B cell (primary cell): ENCODE data around the gene ZC3H11A. TPM values are rescaled to one million over a fixed set of nuclear protein-coding genes. Genes with fewer than 3 reads are reported as not detected.

Experiments
- ATAC-seq: fragments of 200-7000 bp; cut with Tn5 transposase; one replicate; pipeline ENCODE4 v1.10.0; 2021; ENCODE audit warnings: low read depth, mild to moderate bottlenecking, moderate number of reproducible peaks, moderate library complexity
- CTCF ChIA-PET: fragments of 350-600 bp; sonication (Branson Sonifier 250); formaldehyde crosslinking; loops from one replicate; lab custom pipeline; 2021; ENCODE audit warnings: antibody characterized with exemption, inconsistent platforms; lab: Charles Lee
- POLR2A ChIA-PET: fragments of 350-600 bp; sonication (Branson Sonifier 250); formaldehyde crosslinking; loops from one replicate; lab custom pipeline; 2021; ENCODE audit warnings: antibody characterized with exemption; lab: Charles Lee
- DNase-seq: peaks from one replicate; pipeline ENCODE4 v3.0.0; 2013
- H2AFZ ChIP-seq: 2 replicates; pipeline ENCODE4 v1.6.1; 2012; ENCODE audit warnings: mild to moderate bottlenecking, low read depth, low read length; ENCODE audit not compliant: insufficient read depth, poor library complexity, severe bottlenecking
- H3K27ac ChIP-seq, 2 donors: 1 replicate in 1 of 2; 2 replicates in 1 of 2; pipeline ENCODE4 v1.5.1; 2012 to 2013; ENCODE audit warnings: low read length in 2 of 2, mild to moderate bottlenecking in 2 of 2, moderate library complexity in 1 of 2
- H3K27me3 ChIP-seq, 4 experiments: fragments of 200-600 bp in 1 of 4; sonication (generic) in 1 of 4; replicated peaks in 1 of 4; 1 replicate in 2 of 4; 2 replicates in 2 of 4; pipeline versions ENCODE4 v1.6.1 to v1.7.0; 2013 to 2016; ENCODE audit warnings: low read length in 3 of 4, mild to moderate bottlenecking in 2 of 4, mixed read lengths in 1 of 4, moderate library complexity in 1 of 4; ENCODE audit not compliant: insufficient read depth in 4 of 4, control insufficient read depth in 3 of 4; ENCODE audit errors: control extremely low read depth in 1 of 4
- H3K36me3 ChIP-seq, 2 experiments: replicated peaks in 1 of 2; 1 replicate in 1 of 2; 2 replicates in 1 of 2; pipeline versions ENCODE4 v1.6.1 to v1.7.1; 2013; ENCODE audit warnings: low read length in 1 of 2; ENCODE audit not compliant: insufficient read depth in 2 of 2, control insufficient read depth in 1 of 2; ENCODE audit errors: control extremely low read depth in 1 of 2, extremely low read depth in 1 of 2
- H3K4me1 ChIP-seq, 2 donors: fragments of 200-600 bp in 1 of 2; sonication (generic) in 1 of 2; 1 replicate in 1 of 2; 2 replicates in 1 of 2; pipeline versions ENCODE4 v1.5.1 to v1.6.1; 2013 to 2017; ENCODE audit warnings: low read length in 2 of 2; ENCODE audit not compliant: control insufficient read depth in 2 of 2, insufficient read depth in 2 of 2
- H3K4me2 ChIP-seq: replicated peaks from 2 replicates; pipeline ENCODE3; 2012; ENCODE audit warnings: mild to moderate bottlenecking, low read depth, low read length; ENCODE audit not compliant: poor library complexity, severe bottlenecking
- H3K4me3 ChIP-seq, 5 experiments: fragments of 200-600 bp in 1 of 5; sonication (generic) in 1 of 5; 1 replicate in 3 of 5; 2 replicates in 2 of 5; pipeline versions ENCODE4 v1.5.1 to v1.7.0; 2011 to 2016; ENCODE audit warnings: low read length in 4 of 5, mild to moderate bottlenecking in 4 of 5, low read depth in 2 of 5, control low read depth in 1 of 5, moderate library complexity in 1 of 5; ENCODE audit not compliant: insufficient read depth in 1 of 5; ENCODE audit errors: control extremely low read depth in 1 of 5, extremely low read depth in 1 of 5
- H3K79me2 ChIP-seq: fragments of 200-600 bp; sonication (generic); one replicate; pipeline ENCODE4 v1.6.0; 2016; ENCODE audit warnings: low read length; ENCODE audit not compliant: control insufficient read depth, insufficient read depth
- H3K9ac ChIP-seq: fragments of 200-600 bp; sonication (generic); 2 replicates; pipeline ENCODE4 v1.6.1; 2017; ENCODE audit warnings: mild to moderate bottlenecking, low read length, moderate library complexity
- H3K9me3 ChIP-seq, 3 donors: one replicate each; pipeline versions ENCODE4 v1.6.1 to v1.7.1; 2013; ENCODE audit warnings: low read length in 2 of 3; ENCODE audit not compliant: control insufficient read depth in 2 of 3, insufficient read depth in 1 of 3; ENCODE audit errors: control extremely low read depth in 1 of 3
- H4K20me1 ChIP-seq: 2 replicates; pipeline ENCODE4 v1.6.0; 2012; ENCODE audit warnings: mild to moderate bottlenecking, low read length; ENCODE audit not compliant: insufficient read depth, control insufficient read depth, poor library complexity, severe bottlenecking
- H3K27ac Mint-ChIP-seq: one replicate; pipeline ENCODE4 v1.8.0; 2021; ENCODE audit warnings: mixed read lengths
- H3K27me3 Mint-ChIP-seq: one replicate; pipeline ENCODE4 v1.8.0; 2021; ENCODE audit warnings: mixed read lengths
- H3K4me1 Mint-ChIP-seq: one replicate; pipeline ENCODE4 v1.8.0; 2021; ENCODE audit warnings: mixed read lengths
- H3K4me3 Mint-ChIP-seq: one replicate; pipeline ENCODE4 v1.8.0; 2021; ENCODE audit warnings: mixed read lengths
- H3K9me3 Mint-ChIP-seq: one replicate; pipeline ENCODE4 v1.8.0; 2022; ENCODE audit warnings: mixed read lengths; ENCODE audit not compliant: insufficient read depth
- EZH2 ChIP-seq: IDR thresholded peaks from 2 replicates; pipeline ENCODE4 v1.6.1; 2012; ENCODE audit warnings: borderline replicate concordance, low read depth, mild to moderate bottlenecking, moderate library complexity, low read length; ENCODE audit not compliant: insufficient read depth, poor library complexity, severe bottlenecking
- WGBS: methylation state at CpG from one replicate; pipeline ENCODE4 v1.1.5; 2013; ENCODE audit warnings: missing lambda C conversion rate; ENCODE audit not compliant: insufficient coverage; 5-methylcytosine and 5-hydroxymethylcytosine counted together
- intact Hi-C: fragments of 100-400 bp; cut with micrococcal nuclease; formaldehyde crosslinking; loops from one replicate; pipeline ENCODE4 v1.10.0; 2022
- polyA plus RNA-seq: library from polyadenylated mRNA; depleted of rRNA; stranded (reverse); fragments of >200 nt; gene quantifications from 2 replicates; pipeline ENCODE4 v1.2.3, GENCODE V29; 2012
- small RNA-seq: library from RNA; depleted of rRNA; stranded (forward); fragments of <200 nt; gene quantifications from one replicate; pipeline ENCODE3, GENCODE V24; 2012; ENCODE audit warnings: low replicate concordance, low read depth; ENCODE audit not compliant: insufficient read length
- total RNA-seq, 2 donors: library from RNA; stranded (reverse); fragments of 120-200 nt in 1 of 2; gene quantifications; 1 replicate in 1 of 2; 2 replicates in 1 of 2; pipeline versions ENCODE4 v1.2.3 to v1.2.4, GENCODE V29; 2013 to 2022
- TF ChIP-seq, protein P1 (sequence below): fragments of 200-600 bp; IDR thresholded peaks from one replicate; pipeline ENCODE4 v1.8.0; 2022; ENCODE audit warnings: antibody characterized with exemption, mild to moderate bottlenecking

The ZC3H11A gene
- total and polyA plus RNA-seq, 2 donors (not counting 1 experiment from before 2014, with no cell fraction given): 72.1 to 130 TPM

DNA sequence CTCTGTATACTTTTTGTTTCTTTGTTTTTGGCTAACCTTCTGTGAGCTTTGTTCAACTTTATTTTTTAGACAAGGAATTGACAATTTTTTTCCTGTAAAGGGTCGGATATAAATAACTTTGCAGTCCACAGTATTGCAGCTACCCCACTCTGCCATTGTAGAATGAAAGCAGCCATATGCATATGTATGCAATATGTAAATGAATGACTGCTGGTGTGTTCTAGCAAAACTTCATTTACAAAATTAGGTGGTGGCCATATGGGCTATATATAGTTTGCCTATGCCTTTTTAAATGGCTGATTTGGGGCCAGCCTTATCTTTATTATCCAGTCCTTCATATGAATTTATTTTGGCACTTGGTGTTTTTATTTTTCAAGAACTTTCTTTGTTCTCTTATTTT is 48.0 kb downstream of the ZC3H11A start:
- H3K4me1 Mint-ChIP-seq: no peaks in the 10 kb centered on the region
- Histone ChIP-seq H3K4me2 (no peak overlapping the region), H3K27me3 (no peaks in the 10 kb centered on the region), H4K20me1 (no peaks in the 10 kb centered on the region), H3K79me2 (no peaks in the 10 kb centered on the region), H3K27ac (no peak overlapping the region), H3K9me3 (peaks cover 0 to 6% (median 1%) of the 10 kb centered on the region in 3 donors), H3K4me3 (no peak overlapping the region), H3K4me1 (no peaks in the 10 kb centered on the region), H2AFZ (no peak overlapping the region), H3K9ac (no peak overlapping the region), H3K36me3 (peaks cover 11 to 59% of the 10 kb centered on the region in 2 experiments)
- ATAC-seq (no peak), DNase-seq (no peak)
- H3K4me3 Mint-ChIP-seq: no peak overlapping the region
- no peaks in the 10 kb centered on the region for H3K27me3 Mint-ChIP-seq
- H3K9me3 Mint-ChIP-seq: no peaks in the 10 kb centered on the region
- no peak overlapping the region for H3K27ac Mint-ChIP-seq
- POLR2A ChIA-PET: no interaction called here
- no CpG with 5 or more reads among the region's 1 CpG for WGBS
- CTCF ChIA-PET: no interaction called here
- intact Hi-C loops: no loop called here
- TF ChIP-seq EZH2: no peak
- TF ChIP-seq, protein P1, sequence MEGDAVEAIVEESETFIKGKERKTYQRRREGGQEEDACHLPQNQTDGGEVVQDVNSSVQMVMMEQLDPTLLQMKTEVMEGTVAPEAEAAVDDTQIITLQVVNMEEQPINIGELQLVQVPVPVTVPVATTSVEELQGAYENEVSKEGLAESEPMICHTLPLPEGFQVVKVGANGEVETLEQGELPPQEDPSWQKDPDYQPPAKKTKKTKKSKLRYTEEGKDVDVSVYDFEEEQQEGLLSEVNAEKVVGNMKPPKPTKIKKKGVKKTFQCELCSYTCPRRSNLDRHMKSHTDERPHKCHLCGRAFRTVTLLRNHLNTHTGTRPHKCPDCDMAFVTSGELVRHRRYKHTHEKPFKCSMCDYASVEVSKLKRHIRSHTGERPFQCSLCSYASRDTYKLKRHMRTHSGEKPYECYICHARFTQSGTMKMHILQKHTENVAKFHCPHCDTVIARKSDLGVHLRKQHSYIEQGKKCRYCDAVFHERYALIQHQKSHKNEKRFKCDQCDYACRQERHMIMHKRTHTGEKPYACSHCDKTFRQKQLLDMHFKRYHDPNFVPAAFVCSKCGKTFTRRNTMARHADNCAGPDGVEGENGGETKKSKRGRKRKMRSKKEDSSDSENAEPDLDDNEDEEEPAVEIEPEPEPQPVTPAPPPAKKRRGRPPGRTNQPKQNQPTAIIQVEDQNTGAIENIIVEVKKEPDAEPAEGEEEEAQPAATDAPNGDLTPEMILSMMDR: no peak

Small RNAs within 50 kb of the gene (small RNA-seq; reads per million reads assigned to genes)
- gene ZC3H11A: 1.3 reads per million

Other genes with a start within 250 kb of the ZC3H11A start
- gene ATP2B4, start 168.8 kb upstream of the ZC3H11A start, total RNA-seq: 15.3 and 17.0 TPM in 2 replicates
- 4.3 and 6.0 TPM in 2 replicates for gene ATP2B4, start 168.8 kb upstream of the ZC3H11A start, polyA plus RNA-seq
- 20.5 and 23.5 TPM in 2 replicates for gene LAX1, start 30.4 kb upstream of the ZC3H11A start, total RNA-seq
- 7.9 and 11.3 TPM in 2 replicates for gene LAX1, start 30.4 kb upstream of the ZC3H11A start, polyA plus RNA-seq
- 39.7 and 40.0 TPM in 2 replicates for gene ZBED6, start within 50 bp of the ZC3H11A start, total RNA-seq
- 1.1 and 2.8 TPM in 2 replicates for gene ZBED6, start within 50 bp of the ZC3H11A start, polyA plus RNA-seq
- gene SNRPE, start 66.0 kb downstream of the ZC3H11A start, total RNA-seq: 56.0 and 80.8 TPM in 2 replicates
- 76.9 and 99.3 TPM in 2 replicates for gene SNRPE, start 66.0 kb downstream of the ZC3H11A start, polyA plus RNA-seq